ENCODE measurements around the gene BEND5. TPM values are rescaled to one million over a fixed set of nuclear protein-coding genes. Genes with fewer than 3 reads are reported as not detected.

Gene BEND5
- total and polyA plus RNA-seq, 5 donors from 2014 or later: 0.56 to 2.2 (median 1.7) TPM

DNA sequence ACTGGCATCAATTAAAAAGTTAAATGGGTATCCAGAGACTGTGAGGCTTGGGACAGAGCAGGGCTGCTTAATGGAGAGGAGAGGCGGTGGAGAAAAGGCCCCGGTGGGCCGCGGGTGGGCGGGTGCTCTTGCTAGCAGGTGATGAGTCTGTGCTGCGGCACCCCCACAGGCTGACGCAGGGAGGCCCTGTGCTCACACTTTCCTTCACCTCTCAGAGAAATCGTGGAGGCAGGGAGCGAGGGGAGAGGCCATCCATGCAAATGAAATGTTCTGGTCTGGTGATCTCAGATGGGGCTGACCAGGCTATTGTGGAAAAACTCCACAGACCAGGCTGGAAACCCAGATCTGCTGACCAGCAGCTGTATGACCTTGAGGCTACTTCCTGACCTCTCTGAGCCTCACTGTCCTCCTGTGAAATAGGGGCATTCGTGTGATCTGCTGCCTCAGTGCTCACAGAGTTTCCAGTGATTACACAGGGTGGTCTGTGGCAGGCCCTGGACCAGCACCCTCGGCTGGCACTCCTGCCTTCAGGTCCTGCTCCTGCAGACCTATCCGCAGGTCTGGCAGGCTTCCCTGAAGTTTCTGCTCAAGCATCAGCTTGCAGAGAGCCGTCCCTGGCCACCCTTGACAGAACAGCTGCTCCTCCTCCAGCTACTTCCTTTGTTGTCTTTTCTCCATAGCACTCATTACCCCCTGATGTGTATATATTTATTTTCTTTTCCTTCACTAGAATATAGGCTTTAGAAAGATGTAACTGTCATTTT is 89.2 kb downstream of the BEND5 start:
- Mint-ChIP-seq H3K27ac (no peak overlapping the region), H3K27me3 (no peaks in the 10 kb centered on the region), H3K36me3 (no peaks in the 10 kb centered on the region), H3K4me1 (no peaks in the 10 kb centered on the region), H3K9me3 (peaks cover 0 to 1% (median 0%) of the 10 kb centered on the region in 7 donors), H3K4me3 (no peak overlapping the region)
- ATAC-seq (ENCODE audit: low read depth in 2 of 2) (no peak), DNase-seq (no peak)
- H3K4me3 ChIP-seq (ENCODE audit: low read depth, low read length): no peak overlapping the region
- no peaks in the 10 kb centered on the region for H3K4me1 ChIP-seq (ENCODE audit: control insufficient read depth, insufficient read depth, low read length, poor library complexity, severe bottlenecking)
- no peaks in the 10 kb centered on the region for H3K36me3 ChIP-seq (ENCODE audit: control insufficient read depth, insufficient read depth, low read length)
- no peaks in the 10 kb centered on the region for H3K9me3 ChIP-seq (ENCODE audit: control insufficient read depth in 2 of 2, low read length in 2 of 2)
- no peaks in the 10 kb centered on the region for H3K27me3 ChIP-seq (ENCODE audit: control insufficient read depth, insufficient read depth, low read length)
- no peak overlapping the region for H3K27ac ChIP-seq (ENCODE audit: insufficient read depth, low read length, poor library complexity, severe bottlenecking)

DNA sequence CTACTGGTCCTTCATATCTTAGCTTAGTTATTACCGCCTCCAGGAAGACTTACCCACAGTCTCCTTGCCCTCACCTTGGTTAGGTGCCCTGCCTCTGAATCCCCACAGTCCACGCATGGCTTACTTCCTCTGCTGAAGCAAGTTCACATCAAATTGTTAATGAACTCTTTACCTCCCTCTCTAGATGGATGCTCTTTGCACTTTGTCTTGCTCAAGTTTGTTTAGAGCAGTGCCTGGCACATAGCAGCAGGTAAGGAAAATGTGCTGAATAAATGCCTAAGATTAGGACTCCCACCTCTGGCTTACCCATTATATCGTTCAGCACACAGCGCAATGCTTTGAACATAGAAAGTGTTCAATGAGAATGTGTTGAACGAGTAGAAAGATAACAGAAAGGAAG is 90.5 kb downstream of the BEND5 start:
- no peaks in the 10 kb centered on the region for H3K4me1 Mint-ChIP-seq
- Histone ChIP-seq H3K27ac (ENCODE audit: insufficient read depth, low read length, poor library complexity, severe bottlenecking) (no peak overlapping the region), H3K4me3 (ENCODE audit: low read depth, low read length) (no peak overlapping the region), H3K9me3 (ENCODE audit: control insufficient read depth in 2 of 2, low read length in 2 of 2) (no peaks in the 10 kb centered on the region), H3K27me3 (ENCODE audit: control insufficient read depth, insufficient read depth, low read length) (no peaks in the 10 kb centered on the region), H3K4me1 (ENCODE audit: control insufficient read depth, insufficient read depth, low read length, poor library complexity, severe bottlenecking) (no peaks in the 10 kb centered on the region), H3K36me3 (ENCODE audit: control insufficient read depth, insufficient read depth, low read length) (no peaks in the 10 kb centered on the region)
- H3K27ac Mint-ChIP-seq: no peak overlapping the region
- peaks cover 0 to 1% (median 0%) of the 10 kb centered on the region in 7 donors for H3K9me3 Mint-ChIP-seq
- H3K27me3 Mint-ChIP-seq: no peaks in the 10 kb centered on the region
- no peak overlapping the region for H3K4me3 Mint-ChIP-seq
- DNase-seq (no peak), ATAC-seq (ENCODE audit: low read depth in 2 of 2) (no peak)
- H3K36me3 Mint-ChIP-seq: no peaks in the 10 kb centered on the region

DNA sequence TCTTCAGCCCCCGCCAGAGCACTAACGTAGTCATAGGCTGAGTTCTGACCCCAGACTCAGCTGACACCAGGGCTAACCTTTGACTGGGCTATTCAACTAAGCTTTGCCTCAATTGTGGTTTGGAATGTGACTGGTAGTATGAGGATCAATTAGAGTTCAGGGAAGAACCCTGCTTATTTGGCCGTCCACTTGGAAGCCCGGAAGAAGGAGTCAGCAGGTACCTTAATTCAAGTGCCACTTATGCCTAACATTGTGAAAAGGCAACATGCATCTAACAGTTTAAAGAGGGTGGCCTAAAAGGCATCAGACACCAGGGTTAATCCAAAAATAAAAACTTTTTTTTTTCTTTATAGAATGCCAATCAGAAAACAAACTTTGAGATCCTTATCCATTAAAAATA is 92.3 kb downstream of the BEND5 start:
- no peaks in the 10 kb centered on the region for H3K4me1 Mint-ChIP-seq
- H3K27ac Mint-ChIP-seq: no peak overlapping the region
- no peak overlapping the region for H3K4me3 Mint-ChIP-seq
- Histone ChIP-seq H3K27ac (ENCODE audit: insufficient read depth, low read length, poor library complexity, severe bottlenecking) (no peak overlapping the region), H3K36me3 (ENCODE audit: control insufficient read depth, insufficient read depth, low read length) (no peaks in the 10 kb centered on the region), H3K27me3 (ENCODE audit: control insufficient read depth, insufficient read depth, low read length) (no peaks in the 10 kb centered on the region), H3K4me1 (ENCODE audit: control insufficient read depth, insufficient read depth, low read length, poor library complexity, severe bottlenecking) (no peaks in the 10 kb centered on the region), H3K4me3 (ENCODE audit: low read depth, low read length) (no peak overlapping the region), H3K9me3 (ENCODE audit: control insufficient read depth in 2 of 2, low read length in 2 of 2) (no peaks in the 10 kb centered on the region)
- ATAC-seq (ENCODE audit: low read depth in 2 of 2) (no peak), DNase-seq (no peak)
- no peaks in the 10 kb centered on the region for H3K36me3 Mint-ChIP-seq
- H3K27me3 Mint-ChIP-seq: no peaks in the 10 kb centered on the region
- peaks cover 0 to 1% (median 0%) of the 10 kb centered on the region in 7 donors for H3K9me3 Mint-ChIP-seq

DNA sequence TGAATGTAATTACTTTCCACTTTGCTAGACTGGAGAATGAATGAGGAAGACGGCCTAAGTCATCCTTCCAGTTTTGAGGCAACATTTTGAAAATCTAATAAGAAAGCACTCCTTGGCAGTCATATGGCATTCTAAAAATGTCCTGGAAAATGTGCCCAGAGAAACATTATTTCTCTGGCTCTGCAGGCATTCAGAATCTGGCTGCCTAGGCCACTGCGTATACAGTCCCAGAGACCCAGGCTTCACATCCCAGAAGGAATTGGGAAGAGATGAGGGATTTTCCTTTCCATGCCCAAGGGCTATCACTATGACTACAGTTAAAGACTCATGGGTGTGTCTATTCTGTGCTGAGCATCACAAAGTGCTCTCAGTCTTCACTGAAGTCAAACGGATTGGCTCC is 92.9 kb downstream of the BEND5 start:
- no peak overlapping the region for H3K4me3 ChIP-seq (ENCODE audit: low read depth, low read length)
- no peaks in the 10 kb centered on the region for H3K4me1 ChIP-seq (ENCODE audit: control insufficient read depth, insufficient read depth, low read length, poor library complexity, severe bottlenecking)
- H3K36me3 Mint-ChIP-seq: no peaks in the 10 kb centered on the region
- no peaks in the 10 kb centered on the region for H3K27me3 ChIP-seq (ENCODE audit: control insufficient read depth, insufficient read depth, low read length)
- H3K27ac Mint-ChIP-seq: no peak overlapping the region
- DNase-seq (no peak), ATAC-seq (ENCODE audit: low read depth in 2 of 2) (no peak)
- H3K9me3 Mint-ChIP-seq: peaks cover 0 to 1% (median 0%) of the 10 kb centered on the region in 7 donors
- H3K9me3 ChIP-seq (ENCODE audit: control insufficient read depth in 2 of 2, low read length in 2 of 2): no peaks in the 10 kb centered on the region
- H3K27ac ChIP-seq (ENCODE audit: insufficient read depth, low read length, poor library complexity, severe bottlenecking): no peak overlapping the region
- no peaks in the 10 kb centered on the region for H3K27me3 Mint-ChIP-seq
- H3K4me1 Mint-ChIP-seq: no peaks in the 10 kb centered on the region
- no peaks in the 10 kb centered on the region for H3K36me3 ChIP-seq (ENCODE audit: control insufficient read depth, insufficient read depth, low read length)
- H3K4me3 Mint-ChIP-seq: no peak overlapping the region

DNA sequence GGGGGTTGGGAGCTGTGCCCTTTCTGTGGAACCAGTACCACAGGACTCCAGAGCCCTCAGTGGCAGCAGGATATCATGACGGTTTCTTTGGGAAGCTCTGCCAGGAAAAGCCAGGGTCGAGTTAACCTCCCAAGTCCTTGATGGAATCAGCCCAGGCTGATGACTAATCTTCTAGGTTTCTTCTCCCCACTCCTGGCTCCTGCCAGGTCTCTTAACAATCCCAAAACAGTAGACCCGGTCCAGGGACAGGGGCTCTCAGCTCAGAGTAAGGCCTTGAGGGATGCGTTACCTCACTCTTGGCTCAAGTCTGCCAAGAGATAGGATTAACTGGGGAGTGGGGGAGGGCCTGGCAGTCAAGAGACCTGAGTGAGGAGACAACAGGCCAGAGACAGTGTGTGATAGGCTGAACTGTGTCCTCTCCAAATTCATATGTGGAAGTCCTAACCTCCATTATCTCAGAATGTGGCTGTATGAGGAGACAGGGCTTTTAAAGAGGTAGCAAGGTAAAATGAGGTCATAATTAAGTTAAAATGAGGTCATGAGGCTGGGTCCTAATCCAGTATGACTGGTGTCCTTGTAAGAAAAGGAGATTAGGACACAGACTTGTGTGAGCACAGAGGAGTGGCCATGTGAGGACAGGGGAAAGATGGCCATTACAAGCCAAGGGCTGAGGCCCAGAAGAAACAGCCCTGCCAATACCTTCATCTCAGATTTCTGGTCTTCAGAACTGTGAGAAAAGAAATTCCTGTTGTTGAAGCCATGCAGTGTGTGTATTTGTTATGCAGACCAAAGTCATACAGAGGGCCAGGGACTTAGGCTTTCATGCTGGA is 95.0 kb downstream of the BEND5 start:
- Mint-ChIP-seq H3K27ac (no peak overlapping the region), H3K4me1 (no peaks in the 10 kb centered on the region), H3K9me3 (peaks cover 0 to 2% (median 0%) of the 10 kb centered on the region in 7 donors), H3K27me3 (no peaks in the 10 kb centered on the region), H3K36me3 (no peaks in the 10 kb centered on the region), H3K4me3 (no peak overlapping the region)
- Histone ChIP-seq H3K27me3 (ENCODE audit: control insufficient read depth, insufficient read depth, low read length) (no peaks in the 10 kb centered on the region), H3K36me3 (ENCODE audit: control insufficient read depth, insufficient read depth, low read length) (no peaks in the 10 kb centered on the region), H3K4me3 (ENCODE audit: low read depth, low read length) (no peak overlapping the region), H3K9me3 (ENCODE audit: control insufficient read depth in 2 of 2, low read length in 2 of 2) (no peaks in the 10 kb centered on the region), H3K4me1 (ENCODE audit: control insufficient read depth, insufficient read depth, low read length, poor library complexity, severe bottlenecking) (no peaks in the 10 kb centered on the region), H3K27ac (ENCODE audit: insufficient read depth, low read length, poor library complexity, severe bottlenecking) (no peak overlapping the region)
- no peak for ATAC-seq (ENCODE audit: low read depth in 2 of 2)
- no peak for DNase-seq

DNA sequence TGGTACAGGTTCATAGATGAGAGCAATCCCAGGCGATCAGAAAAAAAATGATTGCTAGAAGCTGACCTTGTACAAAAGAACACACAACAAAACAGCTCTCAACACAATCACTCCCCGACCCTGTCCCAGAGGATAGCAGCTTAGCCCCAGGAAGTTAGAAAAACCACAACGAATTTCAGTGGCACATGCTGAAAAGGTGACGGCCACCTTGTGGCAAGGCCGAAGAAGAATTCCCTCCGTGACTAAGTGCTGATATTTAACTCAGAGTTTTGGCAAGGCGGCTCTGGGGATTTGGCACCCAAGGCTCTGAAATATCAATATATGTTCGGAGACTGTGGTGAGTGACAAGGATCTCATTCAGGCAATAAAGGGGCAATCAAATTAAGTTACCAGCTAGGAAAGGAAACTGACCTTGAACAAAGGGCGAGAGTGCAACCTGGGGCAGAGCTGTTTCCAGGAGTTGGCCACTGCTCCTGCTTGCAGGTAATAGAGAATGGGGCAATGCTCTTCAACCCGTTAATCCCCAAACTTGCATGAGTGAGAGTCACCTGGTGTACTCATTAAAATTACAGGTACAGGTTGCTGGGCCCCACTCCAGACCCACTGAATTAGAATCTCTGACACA is 96.2 kb downstream of the BEND5 start:
- H3K27ac Mint-ChIP-seq: no peak overlapping the region
- H3K27me3 Mint-ChIP-seq: no peaks in the 10 kb centered on the region
- H3K4me1 Mint-ChIP-seq: no peaks in the 10 kb centered on the region
- peaks cover 0 to 2% (median 0%) of the 10 kb centered on the region in 7 donors for H3K9me3 Mint-ChIP-seq
- H3K9me3 ChIP-seq (ENCODE audit: control insufficient read depth in 2 of 2, low read length in 2 of 2): no peaks in the 10 kb centered on the region
- H3K4me3 ChIP-seq (ENCODE audit: low read depth, low read length): no peak overlapping the region
- ATAC-seq (ENCODE audit: low read depth in 2 of 2) (no peak), DNase-seq (no peak)
- H3K36me3 ChIP-seq (ENCODE audit: control insufficient read depth, insufficient read depth, low read length): no peaks in the 10 kb centered on the region
- H3K4me1 ChIP-seq (ENCODE audit: control insufficient read depth, insufficient read depth, low read length, poor library complexity, severe bottlenecking): no peaks in the 10 kb centered on the region
- H3K36me3 Mint-ChIP-seq: no peaks in the 10 kb centered on the region
- H3K4me3 Mint-ChIP-seq: no peak overlapping the region
- H3K27me3 ChIP-seq (ENCODE audit: control insufficient read depth, insufficient read depth, low read length): no peaks in the 10 kb centered on the region
- no peak overlapping the region for H3K27ac ChIP-seq (ENCODE audit: insufficient read depth, low read length, poor library complexity, severe bottlenecking)

DNA sequence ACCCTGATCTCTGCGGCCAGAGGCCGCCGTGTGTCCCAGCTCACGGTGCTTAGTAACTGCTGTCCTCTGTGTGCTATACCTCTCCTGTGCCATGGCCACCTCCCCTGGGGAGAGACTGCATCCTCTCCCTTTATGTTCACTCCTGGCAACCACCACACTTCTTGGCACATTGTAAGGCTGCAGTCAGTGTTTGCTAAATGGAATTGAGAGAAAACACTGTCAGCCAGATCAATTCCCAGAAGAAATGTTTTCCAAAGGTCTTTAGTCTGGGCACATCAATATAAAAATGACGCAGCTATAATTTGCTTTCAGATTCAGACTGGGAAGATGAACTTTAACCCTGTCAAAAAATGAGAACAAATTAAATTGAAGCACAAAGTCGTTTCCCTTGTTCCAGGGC is 96.8 kb downstream of the BEND5 start:
- H3K27me3 Mint-ChIP-seq: no peaks in the 10 kb centered on the region
- ATAC-seq (ENCODE audit: low read depth in 2 of 2) (no peak), DNase-seq (no peak)
- Histone ChIP-seq H3K4me1 (ENCODE audit: control insufficient read depth, insufficient read depth, low read length, poor library complexity, severe bottlenecking) (no peaks in the 10 kb centered on the region), H3K36me3 (ENCODE audit: control insufficient read depth, insufficient read depth, low read length) (no peaks in the 10 kb centered on the region), H3K27me3 (ENCODE audit: control insufficient read depth, insufficient read depth, low read length) (no peaks in the 10 kb centered on the region), H3K27ac (ENCODE audit: insufficient read depth, low read length, poor library complexity, severe bottlenecking) (no peak overlapping the region), H3K9me3 (ENCODE audit: control insufficient read depth in 2 of 2, low read length in 2 of 2) (no peaks in the 10 kb centered on the region), H3K4me3 (ENCODE audit: low read depth, low read length) (no peak overlapping the region)
- H3K27ac Mint-ChIP-seq: no peak overlapping the region
- H3K4me1 Mint-ChIP-seq: no peaks in the 10 kb centered on the region
- H3K4me3 Mint-ChIP-seq: no peak overlapping the region
- H3K36me3 Mint-ChIP-seq: no peaks in the 10 kb centered on the region
- H3K9me3 Mint-ChIP-seq: peaks cover 0 to 2% (median 0%) of the 10 kb centered on the region in 7 donors
